Testis (tissue), 3 donors: ENCODE data around the gene ASF1B. TPM values are rescaled to one million over a fixed set of nuclear protein-coding genes. Genes with fewer than 3 reads are reported as not detected.

Experiments used
- DNase-seq: peaks from one replicate; pipeline ENCODE4 v3.0.0-alpha.2; 2019
- H3K27ac ChIP-seq, 2 donors: fragments of 200-600 bp; sonication (generic); one replicate each; pipeline ENCODE4 v1.5.1; 2019
- H3K27me3 ChIP-seq: fragments of 200-600 bp; sonication (generic); one replicate; pipeline ENCODE4 v1.5.1; 2019
- H3K36me3 ChIP-seq: fragments of 200-600 bp; sonication (generic); one replicate; pipeline ENCODE4 v1.5.1; 2017; ENCODE audit warnings: low read depth; ENCODE audit errors: missing control alignments
- H3K4me1 ChIP-seq: fragments of 200-600 bp; sonication (generic); one replicate; pipeline ENCODE4 v1.5.1; 2019
- H3K4me3 ChIP-seq, 2 donors: fragments of 200-600 bp; sonication (generic); one replicate each; pipeline ENCODE4 v1.5.1; 2017 to 2019
- H3K9me3 ChIP-seq: fragments of 200-600 bp; sonication (generic); one replicate; pipeline ENCODE4 v1.5.1; 2017
- POLR2A ChIP-seq: fragments of 450-650 bp; IDR thresholded peaks from one replicate; pipeline ENCODE4 v1.6.1; 2017; ENCODE audit warnings: antibody characterized with exemption, mild to moderate bottlenecking, moderate library complexity
- WGBS, 2 donors: methylation state at CpG; one replicate each; pipeline ENCODE4 v1.1.5; 2018; 5-methylcytosine and 5-hydroxymethylcytosine counted together
- intact Hi-C: fragments of 100-400 bp; cut with DNase I; formaldehyde crosslinking; loops from one replicate; pipeline ENCODE4 v1.15.1; 2023; ENCODE audit warnings: low total_unique reads
- polyA plus RNA-seq: library from polyadenylated mRNA; stranded (reverse); fragments of 350-450 nt; fragmentation: Illumina TruSeq; extraction: RNeasy Lipid Tissue Mini Kit (QIAGEN cat#74804); gene quantifications from one replicate; pipeline ENCODE4 v1.2.3, GENCODE V29; 2014; ENCODE audit warnings: low read depth, low replicate concordance; ENCODE audit not compliant: insufficient read depth
- total RNA-seq, 2 donors: library from RNA; depleted of rRNA; stranded (reverse); fragments of >200 nt; gene quantifications; one replicate each; pipeline ENCODE4 v1.2.3, GENCODE V29; 2016
- TF ChIP-seq, protein P1 (sequence below), 3 experiments: fragments of 450-650 bp in 2 of 3; fragments of 200-600 bp in 1 of 3; sonication (generic) in 1 of 3; IDR thresholded peaks; one replicate each; pipeline ENCODE4 v1.5.1; 2016 to 2019; ENCODE audit warnings: antibody characterized with exemption in 3 of 3, mild to moderate bottlenecking in 2 of 3, moderate library complexity in 1 of 3

Gene ASF1B
- total and polyA plus RNA-seq, 3 donors from 2014 or later = 31.5 to 55.2 (median 52.7) TPM

DNA sequence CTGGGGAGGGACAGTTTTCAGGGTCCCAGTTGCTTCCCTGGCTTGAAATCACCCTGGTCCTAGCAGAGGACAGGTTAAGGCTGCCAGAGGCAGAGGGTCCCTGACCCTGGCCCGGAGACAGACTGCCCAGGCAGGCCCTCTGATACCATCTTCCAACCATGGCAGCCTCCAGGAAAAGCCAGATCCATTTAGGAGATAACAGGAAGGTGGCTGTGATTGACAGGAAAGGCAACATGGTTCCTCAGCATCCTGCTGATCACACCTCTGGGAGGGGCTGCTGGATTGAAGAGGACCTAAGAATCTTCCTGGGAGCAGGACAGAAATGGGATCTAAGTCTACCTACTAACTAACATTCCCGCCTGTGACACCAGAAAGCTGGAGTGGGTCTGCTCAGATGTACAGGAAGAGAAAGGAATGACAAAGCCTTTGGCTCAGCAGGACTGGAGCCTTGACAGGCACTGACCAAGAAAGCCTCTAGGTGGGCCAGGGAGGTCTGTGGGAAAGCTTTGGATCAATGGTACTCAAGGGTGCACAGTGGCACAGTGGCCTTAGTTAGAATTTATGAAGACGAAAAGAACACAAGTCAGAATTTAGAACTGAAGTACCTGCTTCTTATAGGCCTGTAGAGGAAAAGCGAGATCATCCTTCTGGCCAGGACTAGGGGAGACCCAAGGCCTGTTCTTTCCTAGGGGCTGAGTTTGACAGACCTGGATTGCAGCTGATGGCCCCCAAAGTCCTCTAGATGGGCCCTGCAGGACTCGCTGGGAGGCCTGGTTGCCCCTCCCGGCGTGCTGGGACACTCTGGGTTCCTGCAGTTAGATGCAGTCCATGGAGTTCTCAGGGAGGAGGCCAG is 16.5 kb downstream of the ASF1B start:
- DNase-seq = no peak
- Histone ChIP-seq H3K4me1 (peaks cover 36% of the 10 kb centered on the region), H3K27me3 (no peaks in the 10 kb centered on the region), H3K4me3 (no peak overlapping the region), H3K36me3 (no peaks in the 10 kb centered on the region), H3K27ac (peak overlapping the region; percentile 80 to 96), H3K9me3 (no peaks in the 10 kb centered on the region)
- no peak for TF ChIP-seq POLR2A
- intact Hi-C loops = no loop called here
- WGBS, 2 donors = 78 to 88% methylated on average over 3 to 7 of the region's 7 CpGs

GRCh38 chr19:14119146-14119545 is 17.2 kb downstream of the ASF1B start:
- H3K4me1 ChIP-seq = peaks cover 43% of the 10 kb centered on the region
- TF ChIP-seq, protein P1, sequence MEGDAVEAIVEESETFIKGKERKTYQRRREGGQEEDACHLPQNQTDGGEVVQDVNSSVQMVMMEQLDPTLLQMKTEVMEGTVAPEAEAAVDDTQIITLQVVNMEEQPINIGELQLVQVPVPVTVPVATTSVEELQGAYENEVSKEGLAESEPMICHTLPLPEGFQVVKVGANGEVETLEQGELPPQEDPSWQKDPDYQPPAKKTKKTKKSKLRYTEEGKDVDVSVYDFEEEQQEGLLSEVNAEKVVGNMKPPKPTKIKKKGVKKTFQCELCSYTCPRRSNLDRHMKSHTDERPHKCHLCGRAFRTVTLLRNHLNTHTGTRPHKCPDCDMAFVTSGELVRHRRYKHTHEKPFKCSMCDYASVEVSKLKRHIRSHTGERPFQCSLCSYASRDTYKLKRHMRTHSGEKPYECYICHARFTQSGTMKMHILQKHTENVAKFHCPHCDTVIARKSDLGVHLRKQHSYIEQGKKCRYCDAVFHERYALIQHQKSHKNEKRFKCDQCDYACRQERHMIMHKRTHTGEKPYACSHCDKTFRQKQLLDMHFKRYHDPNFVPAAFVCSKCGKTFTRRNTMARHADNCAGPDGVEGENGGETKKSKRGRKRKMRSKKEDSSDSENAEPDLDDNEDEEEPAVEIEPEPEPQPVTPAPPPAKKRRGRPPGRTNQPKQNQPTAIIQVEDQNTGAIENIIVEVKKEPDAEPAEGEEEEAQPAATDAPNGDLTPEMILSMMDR (IDR thresholded peaks at IDR 0.05) = no peak
- TF ChIP-seq POLR2A = no peak

GRCh38 chr19:14118165-14119051 is 18.0 kb downstream of the ASF1B start:
- intact Hi-C loops = no loop called here

More at GRCh38 chr19:14119146-14119545, 17.2 kb downstream of the ASF1B start:
- no peak for DNase-seq
- intact Hi-C loops = no loop called here
- WGBS, 2 donors = 6 to 12% methylated on average over 3 of the region's 3 CpGs
- Histone ChIP-seq H3K36me3 (no peaks in the 10 kb centered on the region), H3K27me3 (no peaks in the 10 kb centered on the region), H3K4me3 (peak overlapping the region in 1 of 2 donors; percentile 58), H3K27ac (peak overlapping the region; percentile 80 to 96), H3K9me3 (no peaks in the 10 kb centered on the region)

DNA sequence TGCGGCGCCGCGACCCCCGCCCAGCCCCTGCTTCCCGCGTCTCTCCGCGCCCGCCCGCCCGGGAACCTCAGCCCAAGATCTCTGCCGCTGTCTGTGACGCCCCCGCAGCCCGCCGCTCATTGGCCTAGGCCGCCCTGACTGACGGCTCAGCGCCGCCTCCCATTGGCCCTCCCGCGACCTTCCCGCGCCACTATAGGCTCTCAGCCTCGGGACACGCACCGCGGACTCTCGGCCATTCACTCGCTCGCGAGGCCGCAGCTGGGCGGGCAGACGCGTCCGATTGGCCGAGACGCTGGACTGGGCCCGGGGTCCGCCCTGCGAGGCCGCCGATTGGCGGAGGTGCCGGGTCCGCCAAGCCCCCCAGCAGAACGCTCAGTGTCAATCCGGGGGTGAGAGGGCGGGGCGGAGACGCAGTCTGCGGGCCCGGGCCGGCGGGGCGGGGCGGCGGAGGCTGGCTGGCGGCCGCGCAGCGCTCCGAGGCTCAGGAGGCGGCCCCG is 18.7 kb downstream of the ASF1B start, which contains the start of gene PRKACA:
Gene PRKACA (minus strand): TSS at position 95 of the 497 bp plus-strand sequence. CDS start 215 bp downstream, outside the sequence.
- Histone ChIP-seq H3K4me1 (peaks cover 57% of the 10 kb centered on the region), H3K4me3 (peak within 1 kb of the TSS; percentile 77 to 92), H3K9me3 (no peaks in the 10 kb centered on the region), H3K27ac (peak within 1 kb of the TSS; percentile 89 to 96), H3K27me3 (no peaks in the 10 kb centered on the region), H3K36me3 (no peaks in the 10 kb centered on the region)
- WGBS, 2 donors = 0 to 3% methylated on average over 6 to 16 of the region's 67 CpGs
- DNase-seq = peak; percentile 99
- TF ChIP-seq, protein P1 (IDR thresholded peaks at IDR 0.05) = no peak
- TF ChIP-seq POLR2A = no peak
- intact Hi-C loops = no loop called here

More at GRCh38 chr19:14118165-14119051, 18.0 kb downstream of the ASF1B start:
- no peaks in the 10 kb centered on the region for H3K36me3 ChIP-seq
- H3K9me3 ChIP-seq = no peaks in the 10 kb centered on the region
- peak overlapping the region; percentile 80 to 96 for H3K27ac ChIP-seq
- H3K27me3 ChIP-seq = no peaks in the 10 kb centered on the region
- DNase-seq = peak; percentile 77
- 1 to 2% methylated on average over 17 to 38 of the region's 61 CpGs for WGBS, 2 donors
- TF ChIP-seq, protein P1 (IDR thresholded peaks at IDR 0.05) = no peak
- peak; percentile 7 for TF ChIP-seq POLR2A
- peak overlapping the region; percentile 49 to 58 for H3K4me3 ChIP-seq
- H3K4me1 ChIP-seq = peaks cover 50% of the 10 kb centered on the region
